Measurements from ENCODE around the gene CELF3. TPM values are rescaled to one million over a fixed set of nuclear protein-coding genes. Genes with fewer than 3 reads are reported as not detected.
A peak's percentile ranks its signal among the peaks of the same experiment; 100 is the strongest.

CELF3 gene
- total and polyA plus RNA-seq, 9 of the 15 experiments (the other 6 are each of a cell fraction or from before 2014, with no cell fraction given), result not detected

DNA sequence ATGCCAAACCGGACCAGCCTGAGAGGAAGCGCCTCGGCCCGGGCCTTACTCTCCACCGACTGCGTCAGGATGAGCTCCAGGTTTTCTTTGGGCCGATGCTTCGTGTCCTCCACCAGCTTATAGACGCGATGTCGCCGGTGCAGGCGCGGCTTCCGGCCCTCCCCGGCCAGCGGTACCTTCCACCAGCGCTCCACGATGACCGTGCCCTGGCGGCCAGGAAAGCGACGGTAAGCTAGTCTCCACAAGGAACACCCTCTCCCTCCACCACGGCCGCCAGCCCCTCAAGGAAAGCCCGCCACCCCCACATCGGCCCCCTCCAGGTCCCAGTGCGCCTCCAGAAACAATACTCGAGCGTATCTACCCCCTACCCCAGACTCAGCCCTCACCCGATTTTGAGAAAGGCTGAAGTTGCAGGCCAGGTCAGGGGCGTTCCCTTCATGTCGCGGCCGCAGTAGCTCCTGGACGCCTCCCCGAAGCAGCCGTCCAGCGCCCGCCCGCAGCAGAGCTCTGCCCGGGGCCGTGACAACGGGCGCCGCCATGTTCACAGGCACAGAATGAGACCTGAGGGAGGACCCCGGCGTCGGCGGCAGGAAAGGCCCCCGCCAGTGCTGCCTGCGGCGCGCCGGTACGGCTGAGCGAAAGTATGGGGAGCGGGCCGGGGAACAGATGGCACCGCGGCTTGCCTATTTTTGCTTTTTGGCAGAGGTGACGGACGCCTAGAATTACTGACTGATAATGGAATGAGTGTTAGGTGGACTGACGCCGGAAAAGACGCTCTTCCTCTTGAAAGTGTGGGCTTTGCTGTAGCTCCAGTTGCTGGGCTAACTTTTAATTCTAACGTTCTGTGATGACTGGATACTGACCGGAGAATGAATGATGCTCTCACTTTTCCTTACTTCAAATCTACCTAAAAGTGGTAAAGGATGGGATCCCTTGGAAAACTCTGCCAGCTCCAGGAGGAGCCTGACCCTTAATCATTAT, 46.6 kb upstream of the CELF3 start, which contains the start of gene MRPL9 (continued):
- TF ChIP-seq TOE1 (IDR thresholded peaks at IDR 0.05; ENCODE audit: borderline replicate concordance), result peak; percentile 38; the same call in 1 of the 2 replicates
- no peak for TF ChIP-seq TOE1 (CRISPR knock-in tag; IDR thresholded peaks at IDR 0.05; ENCODE audit: borderline replicate concordance, low read depth)
- TF ChIP-seq ZFPM2 (CRISPR knock-in tag; IDR thresholded peaks at IDR 0.05), result no peak
- TF ChIP-seq KDM5B (IDR thresholded peaks at IDR 0.05; ENCODE audit: insufficient replicate concordance, low read depth, low read length), result peak; percentile 78
- peak; percentile 69 for TF ChIP-seq POLR2B (IDR thresholded peaks at IDR 0.05; ENCODE audit: low read depth, partially characterized antibody)
- no peak for TF ChIP-seq FOS (IDR thresholded peaks at IDR 0.05; ENCODE audit: extremely low read depth, insufficient read length)
- no peak for TF ChIP-seq CBX3 (IDR thresholded peaks at IDR 0.05; ENCODE audit: borderline replicate concordance in 1 of 2, low read length in 2 of 2)
- peak in 1 of 2 experiments; percentile 90; a peak in 2 of 4 replicates for TF ChIP-seq HDAC1 (IDR thresholded peaks at IDR 0.05)
- TF ChIP-seq, protein P1, sequence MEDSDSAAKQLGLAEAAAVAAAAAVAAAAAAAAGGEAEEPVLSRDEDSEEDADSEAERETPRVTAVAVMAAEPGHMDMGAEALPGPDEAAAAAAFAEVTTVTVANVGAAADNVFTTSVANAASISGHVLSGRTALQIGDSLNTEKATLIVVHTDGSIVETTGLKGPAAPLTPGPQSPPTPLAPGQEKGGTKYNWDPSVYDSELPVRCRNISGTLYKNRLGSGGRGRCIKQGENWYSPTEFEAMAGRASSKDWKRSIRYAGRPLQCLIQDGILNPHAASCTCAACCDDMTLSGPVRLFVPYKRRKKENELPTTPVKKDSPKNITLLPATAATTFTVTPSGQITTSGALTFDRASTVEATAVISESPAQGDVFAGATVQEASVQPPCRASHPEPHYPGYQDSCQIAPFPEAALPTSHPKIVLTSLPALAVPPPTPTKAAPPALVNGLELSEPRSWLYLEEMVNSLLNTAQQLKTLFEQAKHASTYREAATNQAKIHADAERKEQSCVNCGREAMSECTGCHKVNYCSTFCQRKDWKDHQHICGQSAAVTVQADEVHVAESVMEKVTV (CRISPR knock-in tag; IDR thresholded peaks at IDR 0.05), result no peak
- TF ChIP-seq, protein P2, sequence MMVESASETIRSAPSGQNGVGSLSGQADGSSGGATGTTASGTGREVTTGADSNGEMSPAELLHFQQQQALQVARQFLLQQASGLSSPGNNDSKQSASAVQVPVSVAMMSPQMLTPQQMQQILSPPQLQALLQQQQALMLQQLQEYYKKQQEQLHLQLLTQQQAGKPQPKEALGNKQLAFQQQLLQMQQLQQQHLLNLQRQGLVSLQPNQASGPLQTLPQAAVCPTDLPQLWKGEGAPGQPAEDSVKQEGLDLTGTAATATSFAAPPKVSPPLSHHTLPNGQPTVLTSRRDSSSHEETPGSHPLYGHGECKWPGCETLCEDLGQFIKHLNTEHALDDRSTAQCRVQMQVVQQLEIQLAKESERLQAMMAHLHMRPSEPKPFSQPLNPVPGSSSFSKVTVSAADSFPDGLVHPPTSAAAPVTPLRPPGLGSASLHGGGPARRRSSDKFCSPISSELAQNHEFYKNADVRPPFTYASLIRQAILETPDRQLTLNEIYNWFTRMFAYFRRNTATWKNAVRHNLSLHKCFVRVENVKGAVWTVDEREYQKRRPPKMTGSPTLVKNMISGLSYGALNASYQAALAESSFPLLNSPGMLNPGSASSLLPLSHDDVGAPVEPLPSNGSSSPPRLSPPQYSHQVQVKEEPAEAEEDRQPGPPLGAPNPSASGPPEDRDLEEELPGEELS (CRISPR knock-in tag; IDR thresholded peaks at IDR 0.05; ENCODE audit: borderline replicate concordance), result no peak
- TF ChIP-seq ZNF584 (CRISPR knock-in tag; IDR thresholded peaks at IDR 0.05; ENCODE audit: low read depth), result no peak
- no peak for TF ChIP-seq ZBTB43 (CRISPR knock-in tag; IDR thresholded peaks at IDR 0.05)
- TF ChIP-seq EHMT2 (IDR thresholded peaks at IDR 0.05), result no peak
- no peak for TF ChIP-seq SMAD2 (IDR thresholded peaks at IDR 0.05; ENCODE audit: low read depth, low read length)
- no peak for TF ChIP-seq ZNF507 (tag; conservative IDR thresholded peaks at IDR 0.05)
- TF ChIP-seq, protein P3, sequence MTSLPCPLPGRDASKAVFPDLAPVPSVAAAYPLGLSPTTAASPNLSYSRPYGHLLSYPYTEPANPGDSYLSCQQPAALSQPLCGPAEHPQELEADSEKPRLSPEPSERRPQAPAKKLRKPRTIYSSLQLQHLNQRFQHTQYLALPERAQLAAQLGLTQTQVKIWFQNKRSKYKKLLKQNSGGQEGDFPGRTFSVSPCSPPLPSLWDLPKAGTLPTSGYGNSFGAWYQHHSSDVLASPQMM (CRISPR knock-in tag; IDR thresholded peaks at IDR 0.05), result no peak
- TF ChIP-seq EP400 (IDR thresholded peaks at IDR 0.05), result peak; percentile 75
- TF ChIP-seq ETV1 (tag; conservative IDR thresholded peaks at IDR 0.05; ENCODE audit: low read depth), result peak; percentile 71
- TF ChIP-seq FOXA1 (IDR thresholded peaks at IDR 0.05; ENCODE audit: borderline replicate concordance), result no peak
- TF ChIP-seq, protein P4, sequence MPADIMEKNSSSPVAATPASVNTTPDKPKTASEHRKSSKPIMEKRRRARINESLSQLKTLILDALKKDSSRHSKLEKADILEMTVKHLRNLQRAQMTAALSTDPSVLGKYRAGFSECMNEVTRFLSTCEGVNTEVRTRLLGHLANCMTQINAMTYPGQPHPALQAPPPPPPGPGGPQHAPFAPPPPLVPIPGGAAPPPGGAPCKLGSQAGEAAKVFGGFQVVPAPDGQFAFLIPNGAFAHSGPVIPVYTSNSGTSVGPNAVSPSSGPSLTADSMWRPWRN (IDR thresholded peaks at IDR 0.05; ENCODE audit: low read depth), result no peak
- TF ChIP-seq ZNF324 (CRISPR knock-in tag; IDR thresholded peaks at IDR 0.05), result no peak
